GM19328 (cell line): Measurements from ENCODE around the gene MLPH.
"Not testable (repeated sequence)": the region's sequence is repeated elsewhere in the genome, so short reads cannot be mapped to it uniquely, and the experiment has no call there.

Experiments used
- ATAC-seq: cut with Tn5 transposase; IDR thresholded peaks from one replicate; pipeline ENCODE4 v1.9.1; 2021; ENCODE audit warnings: mild to moderate bottlenecking, moderate library complexity; ENCODE audit not compliant: unreplicated experiment

MLPH gene

GRCh38 chr2:237577956-237578870, 91.2 kb downstream of the MLPH start:
- no peak for ATAC-seq

GRCh38 chr2:237581326-237581725, 94.3 kb downstream of the MLPH start:
- no peak for ATAC-seq

DNA sequence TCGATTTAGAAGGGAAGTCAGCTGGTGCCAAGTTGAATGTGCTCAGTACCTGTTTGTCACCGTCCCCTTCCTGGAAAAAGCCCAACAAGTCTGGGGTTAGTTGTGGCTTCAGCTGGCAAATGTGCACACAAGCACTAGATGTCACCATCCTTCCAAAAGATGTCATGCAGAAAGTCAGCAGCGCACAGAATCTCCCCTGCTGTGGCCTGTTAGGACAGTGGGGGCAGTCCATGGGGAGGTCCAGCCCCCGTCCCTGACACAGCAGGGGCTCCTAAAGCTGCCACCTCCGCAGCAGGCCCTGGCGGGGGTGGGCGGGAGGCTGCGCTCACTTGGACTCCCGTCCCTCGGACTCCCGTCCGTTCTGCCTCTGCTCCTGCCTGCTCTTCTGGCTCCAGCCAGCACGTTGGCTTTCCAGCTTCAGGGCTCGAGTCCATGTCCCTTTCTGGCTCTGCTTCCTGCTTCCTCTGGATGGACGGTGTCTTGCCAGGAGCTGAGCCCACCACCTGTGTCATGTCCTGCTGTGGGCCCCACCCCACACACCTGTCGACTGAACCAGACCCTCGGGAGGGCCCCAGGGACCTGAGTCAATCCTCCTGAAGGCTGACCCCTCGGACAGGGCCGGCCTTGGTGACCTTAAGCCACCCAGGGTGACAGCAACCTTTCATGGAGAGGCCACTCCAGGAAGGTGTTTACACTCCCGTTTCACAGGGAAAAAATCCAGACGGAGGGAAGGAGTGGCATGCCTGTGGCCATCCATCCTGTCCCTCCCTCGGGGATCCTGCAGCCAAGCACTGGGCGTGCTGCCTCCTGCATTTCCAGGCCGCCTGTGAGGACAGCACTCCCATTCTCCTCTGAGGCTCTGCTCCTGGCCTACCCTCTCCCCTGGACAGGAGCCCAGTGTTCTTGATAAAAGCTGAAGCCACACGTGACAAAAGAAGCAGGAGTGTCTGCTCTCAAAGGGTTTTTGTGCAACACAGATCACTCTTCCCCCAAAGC, 95.0 kb downstream of the MLPH start:
- ATAC-seq = no peak

GRCh38 chr2:237583385-237584295, 96.6 kb downstream of the MLPH start:
- ATAC-seq = no peak

GRCh38 chr2:237585590-237586221, 98.7 kb downstream of the MLPH start:
- no peak for ATAC-seq

DNA sequence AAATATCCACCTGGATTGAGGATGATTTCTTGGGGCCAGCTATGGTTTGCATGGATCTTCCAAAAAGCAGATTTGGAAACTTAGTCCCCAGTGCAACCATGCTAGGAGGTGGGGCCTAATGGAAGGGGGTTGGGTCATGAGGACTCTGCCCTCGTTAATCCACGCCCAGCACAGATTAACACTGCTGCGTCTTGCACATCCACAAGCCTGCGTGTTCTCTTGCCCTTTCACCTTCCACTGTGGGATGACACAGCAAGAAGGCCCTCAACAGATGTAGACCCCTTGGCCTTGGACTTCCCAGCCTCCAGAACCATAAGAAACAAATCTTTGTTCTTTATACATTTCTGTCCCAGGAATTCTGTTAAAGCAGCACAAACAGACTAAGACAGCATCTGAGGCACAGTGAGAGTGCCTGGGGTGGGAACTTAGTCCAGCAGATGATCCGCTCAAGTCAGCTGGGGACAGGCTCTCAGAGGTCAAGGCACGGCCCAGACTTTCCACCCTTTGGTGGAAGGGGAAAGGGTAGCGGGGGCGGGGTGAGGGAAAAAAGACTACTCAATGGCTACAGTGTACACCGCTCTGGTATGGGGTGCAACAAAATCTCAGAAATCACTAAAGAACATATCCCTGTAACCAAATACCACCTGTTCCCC, 101.1 kb downstream of the MLPH start:
- ATAC-seq = no peak

DNA sequence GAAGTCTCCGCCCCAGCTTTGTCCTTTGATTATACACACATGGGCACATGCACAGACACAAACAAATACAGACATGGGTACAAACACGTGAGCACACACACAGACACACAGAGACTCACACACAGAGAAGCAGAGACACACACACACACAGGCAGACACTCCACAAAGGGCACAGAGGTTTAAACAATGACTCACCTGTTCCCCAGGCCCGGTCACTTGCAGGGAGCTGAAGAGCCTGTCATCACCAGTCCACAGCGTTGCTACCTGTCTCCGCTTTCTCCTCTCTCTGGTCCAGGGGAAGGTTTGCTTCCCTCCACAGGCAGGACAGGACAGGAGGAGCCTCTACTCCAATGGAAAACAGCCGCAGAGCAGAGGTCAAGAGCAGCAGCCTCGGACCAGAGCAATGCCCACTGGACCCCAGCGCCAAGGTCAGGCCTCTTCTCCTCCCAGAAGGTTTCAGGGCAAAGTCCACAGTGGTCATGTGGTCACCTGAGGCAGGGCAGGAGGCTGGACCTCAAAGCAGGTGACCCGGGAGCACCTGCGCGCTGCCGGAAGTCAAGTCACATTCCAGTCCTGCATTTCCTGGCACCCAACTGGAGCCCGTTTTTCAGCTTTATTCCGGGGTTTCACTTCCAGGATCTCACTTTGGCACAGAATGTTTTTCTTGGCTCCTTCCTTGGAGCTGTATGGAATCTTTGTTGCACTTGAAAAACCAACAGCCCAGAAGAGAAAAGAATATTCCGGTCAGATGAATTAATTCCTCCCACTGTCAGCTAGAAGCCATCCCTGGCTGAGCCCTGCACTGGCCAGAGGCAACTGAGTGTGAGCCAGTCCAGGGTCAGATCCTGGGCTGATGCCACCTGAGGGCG, 103.5 kb downstream of the MLPH start, which contains the start of gene RAB17:
Gene RAB17, minus strand, starts transcription at position 463 of the 869 bp plus-strand sequence. CDS start 4,580 bp downstream, outside the sequence.
- ATAC-seq = no peak

DNA sequence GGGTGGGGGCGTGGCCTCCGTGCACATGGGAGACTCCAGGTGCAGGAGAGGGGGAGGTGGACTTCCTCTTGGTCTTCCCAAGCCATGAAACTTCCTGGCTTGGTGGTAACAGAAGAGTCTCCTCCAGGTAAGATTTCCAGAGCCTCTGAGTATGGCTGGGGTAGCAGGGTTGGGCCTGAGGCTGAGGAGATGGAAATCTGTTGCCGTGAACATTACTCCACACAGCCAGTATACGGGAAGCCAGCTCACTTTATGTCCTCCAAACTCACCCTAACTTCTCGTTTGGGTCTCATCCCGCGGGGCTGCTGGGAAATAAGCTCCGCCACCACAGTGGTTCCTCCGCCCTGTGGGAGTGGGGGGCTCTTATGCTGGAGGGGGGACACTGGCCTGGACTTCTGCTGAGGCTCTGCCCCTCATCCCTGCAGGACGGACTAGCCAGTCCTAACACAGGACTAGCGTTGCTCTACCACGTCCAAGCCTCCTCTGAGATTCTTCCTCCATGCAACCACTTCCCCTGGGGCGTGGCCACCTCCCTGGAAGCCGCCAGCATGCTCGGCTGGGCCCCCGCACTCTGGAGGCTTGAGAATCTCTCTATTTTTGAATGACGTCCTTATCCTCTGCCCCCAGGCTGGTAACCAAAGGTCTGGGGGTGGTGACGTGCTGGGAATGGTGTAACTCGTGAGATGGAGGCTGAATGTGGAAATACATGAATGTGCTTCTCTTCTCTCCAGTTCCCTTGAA, 104.3 kb downstream of the MLPH start:
- ATAC-seq = no peak

GRCh38 chr2:237592425-237592980, 105.5 kb downstream of the MLPH start:
- ATAC-seq = no peak

DNA sequence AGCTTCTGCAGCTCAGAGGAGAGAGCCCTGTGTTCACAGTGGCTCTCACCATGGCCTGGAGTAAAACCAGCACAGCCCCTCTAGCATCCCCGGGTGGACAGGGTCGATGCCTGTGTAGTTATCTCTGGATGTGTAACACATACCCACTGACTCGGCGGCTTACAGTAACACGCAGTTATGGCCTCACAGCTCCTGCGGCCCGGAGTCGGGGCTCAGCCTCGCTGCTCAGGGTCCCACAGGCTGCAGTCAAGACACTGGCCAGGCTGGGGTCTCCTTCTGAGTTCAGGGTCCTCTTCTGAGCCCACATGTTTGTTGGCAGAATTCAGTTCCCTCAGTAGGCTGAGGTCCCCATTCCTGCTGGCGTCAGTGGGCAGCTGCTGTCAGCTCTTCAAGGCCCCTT, 106.0 kb downstream of the MLPH start:
- ATAC-seq = no peak

- ATAC-seq = no peak
Measured at GRCh38 chr2:237593596-237594320, 106.7 kb downstream of the MLPH start.

GRCh38 chr2:237594514-237594871, 107.4 kb downstream of the MLPH start:
- ATAC-seq = no peak

- not testable (repeated sequence) for ATAC-seq
Measured at GRCh38 chr2:237595829-237596519, 108.9 kb downstream of the MLPH start.

GRCh38 chr2:237596520-237597195, 109.6 kb downstream of the MLPH start:
- no peak for ATAC-seq
